NCI-H2227 (cell line): ENCODE results near the gene TEX28.
A peak's percentile ranks its signal among the peaks of the same experiment; 100 is the strongest.
"Not testable (repeated sequence)": the region's sequence is repeated elsewhere in the genome, so short reads cannot be mapped to it uniquely, and the experiment has no call there.

ENCODE experiments used
- DNase-seq: peaks from one replicate; lab custom pipeline; 2025; ENCODE audit not compliant: unreplicated experiment; lab: John Stamatoyannopoulos, UW

The TEX28 gene

GRCh38 chrX:154294791-154295574 is at the start of gene TEX28:
TSS of gene TEX28 (minus strand) at chrX:154295124. CDS start at chrX:154292117, 3,007 bp downstream.
- DNase-seq, result no peak

- not testable (repeated sequence) for DNase-seq
Observed at GRCh38 chrX:154343620-154344019, 48.7 kb upstream of the TEX28 start.

- DNase-seq, result not testable (repeated sequence)
Observed at GRCh38 chrX:154343063-154343462, 48.1 kb upstream of the TEX28 start.

- DNase-seq, result not testable (repeated sequence)
Observed at GRCh38 chrX:154341399-154342298, 46.7 kb upstream of the TEX28 start.

- DNase-seq, result no peak
Observed at GRCh38 chrX:154334496-154334895, 39.6 kb upstream of the TEX28 start.

GRCh38 chrX:154333837-154334271 is 38.9 kb upstream of the TEX28 start:
- no peak for DNase-seq

GRCh38 chrX:154333116-154333515 is 38.2 kb upstream of the TEX28 start:
- DNase-seq, result no peak

GRCh38 chrX:154332561-154332960 is 37.6 kb upstream of the TEX28 start:
- no peak for DNase-seq

- DNase-seq, result peak; percentile 37
Observed at GRCh38 chrX:154329294-154329693, 34.4 kb upstream of the TEX28 start.

- DNase-seq, result no peak
Observed at GRCh38 chrX:154328646-154329045, 33.7 kb upstream of the TEX28 start.

- DNase-seq, result no peak
Observed at GRCh38 chrX:154327038-154327820, 32.3 kb upstream of the TEX28 start.

- DNase-seq, result no peak
Observed at GRCh38 chrX:154325541-154325940, 30.6 kb upstream of the TEX28 start.

- DNase-seq, result no peak
Observed at GRCh38 chrX:154323537-154323936, 28.6 kb upstream of the TEX28 start.

GRCh38 chrX:154322890-154323289 is 28.0 kb upstream of the TEX28 start:
- no peak for DNase-seq

GRCh38 chrX:154321594-154321993 is 26.7 kb upstream of the TEX28 start:
- no peak for DNase-seq

- no peak for DNase-seq
Observed at GRCh38 chrX:154321152-154321551, 26.2 kb upstream of the TEX28 start.

- no peak for DNase-seq
Observed at GRCh38 chrX:154320406-154320805, 25.5 kb upstream of the TEX28 start.

GRCh38 chrX:154317391-154317995 is 22.6 kb upstream of the TEX28 start:
- DNase-seq, result peak; percentile 31

GRCh38 chrX:154315416-154315815 is 20.5 kb upstream of the TEX28 start:
- no peak for DNase-seq

- no peak for DNase-seq
Observed at GRCh38 chrX:154313147-154313546, 18.2 kb upstream of the TEX28 start.

GRCh38 chrX:154312116-154312515 is 17.2 kb upstream of the TEX28 start:
- no peak for DNase-seq
